BJ (cell line): ENCODE data around the gene BPGM. TPM values are rescaled to one million over a fixed set of nuclear protein-coding genes. Genes with fewer than 3 reads are reported as not detected.

Experiments
- CTCF ChIA-PET: fragments of 350-600 bp; formaldehyde crosslinking; extraction: SDS; loops from one replicate; lab custom pipeline; 2021; ENCODE audit warnings: antibody characterized with exemption, inconsistent platforms; lab: Yijun Ruan, JAX
- POLR2A ChIA-PET: fragments of 300-600 bp; sonication (Branson Sonifier 250); formaldehyde crosslinking; extraction: SDS; loops from one replicate; lab custom pipeline; 2021; ENCODE audit warnings: antibody characterized with exemption; lab: Charles Lee
- DNase-seq: peaks from one replicate; pipeline ENCODE4 v3.0.0-alpha.2; 2011; ENCODE audit warnings: low read depth
- H3K27me3 ChIP-seq: 2 replicates; pipeline ENCODE4 v1.6.0; 2011; ENCODE audit warnings: low read length; ENCODE audit not compliant: control insufficient read depth, insufficient read depth
- H3K36me3 ChIP-seq: 2 replicates; pipeline ENCODE4 v1.5.1; 2011; ENCODE audit warnings: low read length; ENCODE audit not compliant: control insufficient read depth, insufficient read depth
- H3K4me3 ChIP-seq: 2 replicates; pipeline ENCODE4 v1.5.1; 2011; ENCODE audit warnings: low read depth, mild to moderate bottlenecking, control low read depth, low read length
- polyA plus RNA-seq: library from polyadenylated mRNA; depleted of rRNA; stranded (reverse); fragments of >200 nt; gene quantifications from 2 replicates; pipeline ENCODE4 v1.2.3, GENCODE V29; 2011
- TF ChIP-seq, protein P1 (sequence below): IDR thresholded peaks from 2 replicates; pipeline ENCODE4 v1.5.1; 2011; ENCODE audit warnings: low read depth, mild to moderate bottlenecking, control low read depth, inconsistent platforms, low read length, moderate library complexity; ENCODE audit not compliant: insufficient read depth

The BPGM gene
- polyA plus RNA-seq, 1 experiment: 14.1 TPM

DNA sequence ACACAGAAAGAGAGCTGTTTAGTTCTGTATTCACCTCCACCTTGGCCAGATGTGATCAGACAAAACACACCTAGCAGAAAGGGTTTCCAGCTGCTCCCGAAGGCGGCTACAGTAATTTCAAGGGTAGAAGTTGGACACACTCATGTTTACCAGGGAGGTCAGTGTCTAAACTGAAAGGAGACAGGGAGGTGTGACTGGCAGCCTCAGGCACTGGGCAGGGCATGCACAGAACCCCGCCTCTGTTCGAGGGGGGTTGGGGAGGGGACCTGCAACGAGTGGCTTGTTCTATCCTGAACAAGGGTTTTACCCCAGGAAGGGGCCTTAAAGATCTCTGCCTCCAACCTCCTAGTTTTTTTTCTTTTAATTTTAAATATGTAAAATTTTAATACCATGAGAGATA lies 49.6 kb downstream of the BPGM start:
- no peaks in the 10 kb centered on the region for H3K27me3 ChIP-seq
- ChIA-PET POLR2A (interaction anchor here (1.5 kb wide), 1 partner anchor 83 kb away, joined by 9 read pairs; the partner anchor contains the start of gene CALD1), CTCF (interaction anchor here (0.7 to 2.5 kb wide), 9 partner anchors 22 to 192 kb away, joined by 3 to 14 read pairs (median 5); partner anchors contain the start of gene CALD1)
- no peaks in the 10 kb centered on the region for H3K36me3 ChIP-seq
- TF ChIP-seq, protein P1, sequence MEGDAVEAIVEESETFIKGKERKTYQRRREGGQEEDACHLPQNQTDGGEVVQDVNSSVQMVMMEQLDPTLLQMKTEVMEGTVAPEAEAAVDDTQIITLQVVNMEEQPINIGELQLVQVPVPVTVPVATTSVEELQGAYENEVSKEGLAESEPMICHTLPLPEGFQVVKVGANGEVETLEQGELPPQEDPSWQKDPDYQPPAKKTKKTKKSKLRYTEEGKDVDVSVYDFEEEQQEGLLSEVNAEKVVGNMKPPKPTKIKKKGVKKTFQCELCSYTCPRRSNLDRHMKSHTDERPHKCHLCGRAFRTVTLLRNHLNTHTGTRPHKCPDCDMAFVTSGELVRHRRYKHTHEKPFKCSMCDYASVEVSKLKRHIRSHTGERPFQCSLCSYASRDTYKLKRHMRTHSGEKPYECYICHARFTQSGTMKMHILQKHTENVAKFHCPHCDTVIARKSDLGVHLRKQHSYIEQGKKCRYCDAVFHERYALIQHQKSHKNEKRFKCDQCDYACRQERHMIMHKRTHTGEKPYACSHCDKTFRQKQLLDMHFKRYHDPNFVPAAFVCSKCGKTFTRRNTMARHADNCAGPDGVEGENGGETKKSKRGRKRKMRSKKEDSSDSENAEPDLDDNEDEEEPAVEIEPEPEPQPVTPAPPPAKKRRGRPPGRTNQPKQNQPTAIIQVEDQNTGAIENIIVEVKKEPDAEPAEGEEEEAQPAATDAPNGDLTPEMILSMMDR: no peak
- no peak for DNase-seq
- no peak overlapping the region for H3K4me3 ChIP-seq

DNA sequence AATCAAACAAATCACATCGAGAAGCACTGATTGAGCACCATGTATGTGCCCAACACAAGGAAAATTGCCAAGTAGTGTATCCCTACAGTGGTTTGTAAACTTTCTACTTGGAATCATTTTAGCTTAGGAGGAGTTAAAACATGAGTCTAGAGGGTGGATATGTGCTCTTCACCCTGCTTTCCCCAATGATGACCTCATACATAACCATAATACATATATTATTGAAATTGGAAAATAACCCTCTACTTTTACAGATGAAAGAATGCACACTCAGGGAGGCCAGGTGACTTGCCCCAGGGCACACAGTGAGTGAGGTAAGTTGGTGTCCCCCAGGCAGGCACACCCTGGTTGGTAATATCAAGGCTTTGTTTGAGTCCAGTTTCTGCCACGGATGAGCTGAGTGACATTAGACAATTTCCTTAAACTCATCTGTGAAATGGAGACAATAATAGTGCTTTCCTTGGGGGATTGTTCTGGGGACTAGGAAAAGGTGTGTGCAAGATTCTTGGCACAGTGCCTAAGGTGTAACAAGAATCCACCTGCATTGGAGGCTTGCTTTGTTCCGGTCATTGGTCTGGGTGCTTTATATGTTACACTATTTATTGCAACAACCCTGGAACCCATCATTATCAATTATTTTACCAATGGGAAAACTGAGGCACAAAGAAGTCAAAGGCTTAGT lies 50.7 kb downstream of the BPGM start:
- DNase-seq: no peak
- ChIA-PET POLR2A (no interaction called here), CTCF (interaction anchor here (0.8 to 1.0 kb wide), 2 partner anchors 28 to 70 kb away, joined by 3 read pairs; no protein-coding TSS in a partner anchor)
- Histone ChIP-seq H3K36me3 (no peaks in the 10 kb centered on the region), H3K4me3 (no peak overlapping the region), H3K27me3 (no peaks in the 10 kb centered on the region)
- TF ChIP-seq, protein P1: no peak

DNA sequence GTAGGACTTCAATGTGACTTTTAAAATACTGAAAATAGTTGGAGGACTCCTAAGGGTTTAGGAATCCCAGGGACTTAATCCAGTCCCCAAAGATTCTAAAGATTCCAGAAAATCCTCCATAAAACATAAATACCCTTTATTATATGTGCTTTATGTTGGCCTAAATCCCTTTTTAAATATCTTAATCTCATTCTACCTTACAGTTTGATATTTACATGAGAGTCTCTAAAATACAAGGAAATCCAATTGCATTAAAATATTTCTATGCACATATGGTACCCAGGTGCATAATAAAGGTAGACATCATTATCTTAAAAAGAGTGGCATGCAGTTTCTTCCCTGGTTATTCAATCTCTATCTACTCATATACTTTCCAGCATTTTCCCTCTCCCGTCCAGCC lies 51.8 kb downstream of the BPGM start:
- CTCF ChIA-PET: interaction anchor here (0.5 to 3.8 kb wide), 2 partner anchors 8 to 216 kb away, joined by 3 to 28 read pairs; no protein-coding TSS in a partner anchor
- Histone ChIP-seq H3K27me3 (no peaks in the 10 kb centered on the region), H3K36me3 (no peaks in the 10 kb centered on the region), H3K4me3 (no peak overlapping the region)
- TF ChIP-seq, protein P1: no peak
- DNase-seq: no peak
- POLR2A ChIA-PET: no interaction called here

DNA sequence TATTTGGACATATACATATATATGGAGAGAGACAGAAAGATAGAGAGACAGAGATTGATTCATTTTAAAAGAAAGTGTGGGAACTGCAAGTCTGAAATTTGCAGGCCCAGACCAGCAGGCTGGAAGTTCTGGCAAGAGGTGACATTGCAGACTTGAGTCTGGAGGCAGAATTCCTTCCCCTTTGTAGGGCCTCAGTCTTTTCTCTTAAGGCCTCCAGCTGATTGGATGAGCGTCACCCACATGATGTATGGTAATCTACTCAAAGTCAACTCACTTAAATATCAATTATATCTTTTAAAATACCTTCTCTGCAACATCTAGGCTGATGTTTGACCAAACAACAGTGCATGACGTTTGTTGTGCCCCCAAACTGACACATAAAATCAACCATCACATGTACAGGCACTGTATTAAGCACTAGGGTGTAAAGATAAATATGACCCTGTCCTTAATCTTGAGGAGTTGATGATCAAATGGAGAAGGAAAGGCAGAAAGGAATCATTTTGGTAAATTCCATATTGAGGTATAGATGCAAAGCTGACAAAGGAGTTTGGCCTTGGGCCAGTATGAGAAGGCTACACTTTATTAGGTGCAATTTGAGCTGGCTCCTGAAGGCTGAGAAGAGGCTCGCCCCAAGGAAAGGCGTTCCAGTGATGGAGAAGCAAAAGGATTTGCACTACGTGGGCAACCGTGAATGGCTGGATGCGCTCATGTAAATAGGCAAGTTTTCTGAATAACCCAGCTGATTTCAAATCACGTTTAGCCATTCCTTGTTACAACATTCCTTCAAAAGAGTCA lies 52.6 kb downstream of the BPGM start:
- TF ChIP-seq, protein P1: no peak
- H3K27me3 ChIP-seq: no peaks in the 10 kb centered on the region
- no peaks in the 10 kb centered on the region for H3K36me3 ChIP-seq
- ChIA-PET POLR2A (interaction anchor here (0.6 kb wide), 1 partner anchor 286 kb away, joined by 4 read pairs; no protein-coding TSS in a partner anchor), CTCF (interaction anchor here (0.5 to 3.8 kb wide), 4 partner anchors 9 to 215 kb away, joined by 3 to 28 read pairs (median 3); no protein-coding TSS in a partner anchor)
- DNase-seq: no peak
- H3K4me3 ChIP-seq: no peak overlapping the region

DNA sequence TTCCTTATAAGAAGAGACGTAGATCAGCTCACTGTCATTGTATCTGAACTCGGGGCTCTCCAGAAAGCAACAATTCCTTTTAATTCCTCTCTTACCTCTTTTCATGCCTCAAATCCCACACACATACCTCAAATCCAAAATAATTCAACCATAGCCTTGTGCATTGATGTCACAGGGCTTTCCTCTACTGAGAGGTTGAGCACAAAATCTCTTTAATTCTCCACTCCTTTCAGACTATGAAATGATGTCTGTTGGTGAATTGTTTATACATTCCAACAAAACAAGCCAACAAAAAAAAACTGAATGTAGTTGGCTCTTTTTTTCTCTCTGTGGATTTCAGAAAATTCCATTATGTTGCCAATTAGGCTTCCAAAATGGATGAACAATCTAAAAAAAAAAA lies 53.2 kb downstream of the BPGM start:
- H3K4me3 ChIP-seq: no peak overlapping the region
- H3K27me3 ChIP-seq: no peaks in the 10 kb centered on the region
- POLR2A ChIA-PET: no interaction called here
- no peak for DNase-seq
- TF ChIP-seq, protein P1: no peak
- CTCF ChIA-PET: interaction anchor here (1.0 to 3.8 kb wide), 3 partner anchors 9 to 55 kb away, joined by 3 to 28 read pairs (median 3); no protein-coding TSS in a partner anchor
- no peaks in the 10 kb centered on the region for H3K36me3 ChIP-seq
